Measurements from ENCODE around the gene CYLC2.
A peak's percentile ranks its signal among the peaks of the same experiment; 100 is the strongest.

Gene CYLC2

GRCh38 chr9:102995033-102995432 is at the start of gene CYLC2:
CYLC2 (plus strand) TSS chr9:102995333; CDS start chr9:102995381, 48 bp downstream.
- DNase-seq, result no peak

- DNase-seq, result no peak
Observed at GRCh38 chr9:102950346-102950745, 44.8 kb upstream of the CYLC2 start.

- no peak for DNase-seq
Observed at GRCh38 chr9:102966999-102967398, 28.1 kb upstream of the CYLC2 start.

- no peak for DNase-seq
Observed at GRCh38 chr9:102967979-102968378, 27.2 kb upstream of the CYLC2 start.

GRCh38 chr9:102972780-102973179 is 22.4 kb upstream of the CYLC2 start:
- no peak for DNase-seq

- DNase-seq, result no peak
Observed at GRCh38 chr9:102974530-102974929, 20.6 kb upstream of the CYLC2 start.

GRCh38 chr9:102975251-102975650 is 19.9 kb upstream of the CYLC2 start:
- DNase-seq, result no peak

GRCh38 chr9:102985162-102985895 is 9.8 kb upstream of the CYLC2 start:
- DNase-seq, result peak; percentile 66

- DNase-seq, result no peak
Observed at GRCh38 chr9:102986425-102986824, 8.7 kb upstream of the CYLC2 start.

- DNase-seq, result no peak
Observed at GRCh38 chr9:103003689-103004088, 8.6 kb downstream of the CYLC2 start.

- no peak for DNase-seq
Observed at GRCh38 chr9:103014242-103014641, 19.1 kb downstream of the CYLC2 start.

- DNase-seq, result no peak
Observed at GRCh38 chr9:103025796-103026195, 30.7 kb downstream of the CYLC2 start.

GRCh38 chr9:103037508-103038477 is 42.7 kb downstream of the CYLC2 start:
- DNase-seq, result no peak

GRCh38 chr9:103041961-103042360 is 46.8 kb downstream of the CYLC2 start:
- DNase-seq, result no peak

All from NCI-H510A treated with DMSO at 0.1 percent for 48 hours (cell line).